ENCODE data around the gene VLDLR.

DNA sequence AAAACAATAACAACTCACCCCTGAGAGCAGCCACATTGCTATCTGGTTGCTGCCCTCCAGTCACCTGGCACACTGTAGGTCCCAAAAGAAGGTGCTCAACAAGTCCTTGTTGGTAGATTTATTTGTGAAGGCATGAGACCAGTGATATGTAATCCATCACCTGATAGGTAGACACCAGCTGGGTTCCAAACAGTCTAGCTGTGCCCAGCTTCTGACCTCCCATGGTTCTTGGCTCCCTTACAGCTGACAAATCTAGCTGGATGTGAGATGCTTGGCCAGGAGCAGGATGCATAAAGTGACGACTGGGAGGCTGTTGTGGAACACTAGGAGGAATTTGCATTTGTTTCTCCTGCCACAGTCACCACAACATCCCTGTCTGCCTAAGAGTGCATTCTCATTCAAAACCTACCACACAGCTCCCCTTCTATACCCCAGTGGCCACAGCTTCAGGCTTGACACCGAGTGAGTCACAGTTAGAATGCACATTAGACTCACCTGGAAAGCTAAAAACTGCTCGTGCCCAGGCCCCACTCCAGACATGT, 7.8 kb upstream of the VLDLR start:
- TF ChIP-seq CTCF (IDR thresholded peaks at IDR 0.05) (no peak), ZFX (IDR thresholded peaks at IDR 0.05; ENCODE audit: borderline replicate concordance) (no peak)
